Measurements from ENCODE around the gene PYDC2.

DNA sequence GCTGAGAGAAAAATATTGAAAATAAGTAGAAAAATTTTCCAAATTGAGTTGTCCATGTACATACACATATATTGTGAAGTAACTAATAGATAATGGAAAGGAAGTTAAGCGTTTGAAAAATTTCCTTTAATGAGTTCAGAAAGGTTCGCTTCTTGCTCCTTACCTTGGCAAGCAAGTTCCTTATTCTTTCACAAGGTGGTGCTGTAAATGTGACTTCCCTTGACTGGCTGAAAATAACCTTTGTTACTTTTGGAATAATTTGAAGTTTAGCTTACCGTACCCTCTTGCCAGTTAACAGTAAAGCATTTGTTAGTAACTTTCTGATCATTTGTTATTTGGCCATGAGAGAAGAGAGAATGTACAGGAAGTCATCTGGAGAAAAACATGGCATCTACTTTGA lies 41.6 kb downstream of the PYDC2 start:
- TF ChIP-seq, protein P1, sequence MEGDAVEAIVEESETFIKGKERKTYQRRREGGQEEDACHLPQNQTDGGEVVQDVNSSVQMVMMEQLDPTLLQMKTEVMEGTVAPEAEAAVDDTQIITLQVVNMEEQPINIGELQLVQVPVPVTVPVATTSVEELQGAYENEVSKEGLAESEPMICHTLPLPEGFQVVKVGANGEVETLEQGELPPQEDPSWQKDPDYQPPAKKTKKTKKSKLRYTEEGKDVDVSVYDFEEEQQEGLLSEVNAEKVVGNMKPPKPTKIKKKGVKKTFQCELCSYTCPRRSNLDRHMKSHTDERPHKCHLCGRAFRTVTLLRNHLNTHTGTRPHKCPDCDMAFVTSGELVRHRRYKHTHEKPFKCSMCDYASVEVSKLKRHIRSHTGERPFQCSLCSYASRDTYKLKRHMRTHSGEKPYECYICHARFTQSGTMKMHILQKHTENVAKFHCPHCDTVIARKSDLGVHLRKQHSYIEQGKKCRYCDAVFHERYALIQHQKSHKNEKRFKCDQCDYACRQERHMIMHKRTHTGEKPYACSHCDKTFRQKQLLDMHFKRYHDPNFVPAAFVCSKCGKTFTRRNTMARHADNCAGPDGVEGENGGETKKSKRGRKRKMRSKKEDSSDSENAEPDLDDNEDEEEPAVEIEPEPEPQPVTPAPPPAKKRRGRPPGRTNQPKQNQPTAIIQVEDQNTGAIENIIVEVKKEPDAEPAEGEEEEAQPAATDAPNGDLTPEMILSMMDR (IDR thresholded peaks at IDR 0.05), result peak in 1 of 6 experiments; percentile 38
- no peak for TF ChIP-seq POLR2A (IDR thresholded peaks at IDR 0.05)
